GM12872 (cell line): ENCODE results near the gene SNX8.

Experiments
- TF ChIP-seq, protein P1 (sequence below): IDR thresholded peaks from 3 replicates; pipeline ENCODE4 v1.5.1; 2011; ENCODE audit warnings: low read depth, mild to moderate bottlenecking, low read length, moderate library complexity; ENCODE audit not compliant: insufficient read depth

SNX8 gene

DNA sequence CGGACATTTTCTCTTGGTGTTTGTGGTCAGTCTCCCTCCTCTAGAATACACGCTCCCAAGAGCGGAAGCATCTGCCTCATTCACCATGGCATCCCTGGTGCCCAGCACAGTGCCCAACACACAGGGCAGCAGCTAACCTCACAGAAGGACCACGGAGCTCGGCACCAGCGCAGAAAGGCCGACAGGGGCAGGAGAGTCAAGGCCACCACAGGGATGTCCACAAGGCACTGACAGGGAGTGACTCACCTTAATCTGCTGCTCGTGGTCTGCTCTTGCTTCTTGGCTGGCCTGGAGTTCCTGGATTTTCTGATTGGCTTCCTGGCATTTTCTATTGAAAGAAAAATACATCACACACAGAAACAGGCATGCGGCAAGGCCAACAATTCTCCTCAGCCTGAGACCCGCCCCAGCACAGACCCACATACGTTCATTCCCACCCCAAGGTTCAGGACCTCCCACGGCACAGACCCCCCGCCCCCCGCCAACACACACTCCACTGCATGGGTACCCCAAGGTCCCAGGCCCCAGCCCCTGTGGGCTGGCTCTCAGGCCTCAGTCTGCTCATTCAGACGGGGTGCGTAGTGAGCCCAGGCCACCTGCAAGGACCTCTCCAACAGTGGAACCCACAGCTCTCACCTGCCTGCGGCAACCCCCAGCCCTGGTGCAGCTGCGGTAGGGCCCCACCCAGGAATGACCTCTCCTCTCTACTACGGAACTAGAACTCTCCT lies 96.4 kb downstream of the SNX8 start:
- TF ChIP-seq, protein P1, sequence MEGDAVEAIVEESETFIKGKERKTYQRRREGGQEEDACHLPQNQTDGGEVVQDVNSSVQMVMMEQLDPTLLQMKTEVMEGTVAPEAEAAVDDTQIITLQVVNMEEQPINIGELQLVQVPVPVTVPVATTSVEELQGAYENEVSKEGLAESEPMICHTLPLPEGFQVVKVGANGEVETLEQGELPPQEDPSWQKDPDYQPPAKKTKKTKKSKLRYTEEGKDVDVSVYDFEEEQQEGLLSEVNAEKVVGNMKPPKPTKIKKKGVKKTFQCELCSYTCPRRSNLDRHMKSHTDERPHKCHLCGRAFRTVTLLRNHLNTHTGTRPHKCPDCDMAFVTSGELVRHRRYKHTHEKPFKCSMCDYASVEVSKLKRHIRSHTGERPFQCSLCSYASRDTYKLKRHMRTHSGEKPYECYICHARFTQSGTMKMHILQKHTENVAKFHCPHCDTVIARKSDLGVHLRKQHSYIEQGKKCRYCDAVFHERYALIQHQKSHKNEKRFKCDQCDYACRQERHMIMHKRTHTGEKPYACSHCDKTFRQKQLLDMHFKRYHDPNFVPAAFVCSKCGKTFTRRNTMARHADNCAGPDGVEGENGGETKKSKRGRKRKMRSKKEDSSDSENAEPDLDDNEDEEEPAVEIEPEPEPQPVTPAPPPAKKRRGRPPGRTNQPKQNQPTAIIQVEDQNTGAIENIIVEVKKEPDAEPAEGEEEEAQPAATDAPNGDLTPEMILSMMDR, result no peak

DNA sequence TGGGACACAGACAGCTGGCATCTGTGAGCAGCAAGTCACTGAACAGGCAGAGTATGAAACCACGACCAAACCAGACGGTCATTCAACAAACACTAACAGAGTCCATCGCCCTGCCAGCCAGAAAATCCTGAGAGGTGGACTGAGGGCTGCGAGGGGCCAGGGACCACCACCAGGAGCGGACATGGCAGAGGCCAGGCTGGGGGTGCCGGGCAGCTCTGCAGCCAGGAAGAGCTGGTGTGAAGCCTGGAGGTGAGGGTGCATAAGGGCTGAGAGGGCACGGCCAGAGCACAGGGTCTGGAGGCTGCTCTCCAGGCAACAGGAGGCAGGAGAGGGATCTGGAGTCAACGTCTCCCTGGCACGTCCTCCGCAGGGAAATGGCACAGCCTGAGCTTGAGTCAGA lies 97.0 kb downstream of the SNX8 start:
- TF ChIP-seq, protein P1, result no peak

DNA sequence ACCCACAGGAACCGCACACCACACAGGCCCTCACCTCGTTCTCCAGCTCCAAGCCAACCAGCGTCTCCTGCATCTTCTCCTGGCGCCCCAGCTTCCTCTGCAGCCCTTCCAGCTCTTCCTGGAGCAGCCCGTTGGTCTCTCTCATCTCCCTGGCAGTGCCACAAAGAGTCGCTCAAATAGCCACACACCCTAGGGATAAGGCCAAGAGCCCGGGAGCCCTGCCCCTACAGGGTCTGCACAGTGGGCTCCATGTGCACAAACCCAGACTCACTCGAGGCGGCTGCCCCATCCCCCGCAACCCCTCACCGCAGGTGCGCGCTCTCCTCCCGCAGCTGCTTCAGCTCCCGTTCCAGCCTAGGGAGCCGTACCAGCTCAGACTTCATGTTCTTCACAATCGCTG lies 98.4 kb downstream of the SNX8 start:
- TF ChIP-seq, protein P1, result no peak

DNA sequence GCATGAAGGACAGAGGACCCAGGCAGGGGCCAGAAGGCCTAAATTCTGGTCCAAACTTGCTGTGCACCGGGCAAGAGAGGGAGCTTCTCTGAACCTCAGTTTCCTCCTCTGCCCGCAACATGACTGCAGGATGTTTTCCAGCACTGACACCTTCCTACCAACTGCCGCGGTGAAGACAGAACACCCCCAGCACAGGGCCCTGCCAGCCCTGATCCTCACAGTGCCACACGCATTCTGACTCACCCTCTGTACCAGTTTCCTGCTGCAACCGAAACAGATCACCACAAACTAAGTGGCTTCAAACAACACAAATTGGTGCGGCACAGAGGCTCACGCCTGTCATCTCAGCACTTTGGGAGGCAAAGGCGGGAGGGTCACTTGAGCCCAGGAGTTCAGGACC lies 99.6 kb downstream of the SNX8 start:
- TF ChIP-seq, protein P1, result no peak

DNA sequence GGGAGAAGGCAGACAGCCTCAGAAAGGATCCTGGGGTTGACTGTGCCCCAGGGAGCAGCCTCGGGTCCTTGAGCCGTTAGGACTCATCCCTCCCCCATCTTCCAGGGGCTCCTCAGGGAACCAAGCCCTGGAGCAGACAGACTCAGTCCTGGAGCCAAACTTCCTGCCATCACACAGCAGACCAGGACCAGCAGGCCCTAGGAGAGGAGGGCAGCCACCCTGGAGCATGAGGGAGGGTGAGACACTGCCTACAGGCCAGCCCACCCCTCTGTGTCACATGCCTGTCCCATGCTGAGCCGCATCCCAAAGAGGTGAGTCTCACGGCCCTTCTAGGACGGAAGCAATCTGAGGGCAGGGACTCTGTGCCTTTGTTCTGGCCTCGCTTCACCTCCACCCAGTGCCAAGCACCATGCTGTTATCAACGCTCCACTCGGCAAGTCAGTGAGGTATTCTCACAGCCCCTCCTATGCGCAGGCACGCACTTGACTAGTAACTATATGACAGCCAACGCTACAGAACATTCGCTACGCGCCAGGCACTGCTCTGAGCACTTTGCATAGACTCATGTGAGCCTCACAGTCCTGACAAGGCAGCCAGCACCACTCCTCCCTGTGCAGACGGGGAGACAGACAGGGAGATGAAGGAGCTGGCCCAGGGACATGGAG lies 100.6 kb downstream of the SNX8 start:
- TF ChIP-seq, protein P1, result no peak

DNA sequence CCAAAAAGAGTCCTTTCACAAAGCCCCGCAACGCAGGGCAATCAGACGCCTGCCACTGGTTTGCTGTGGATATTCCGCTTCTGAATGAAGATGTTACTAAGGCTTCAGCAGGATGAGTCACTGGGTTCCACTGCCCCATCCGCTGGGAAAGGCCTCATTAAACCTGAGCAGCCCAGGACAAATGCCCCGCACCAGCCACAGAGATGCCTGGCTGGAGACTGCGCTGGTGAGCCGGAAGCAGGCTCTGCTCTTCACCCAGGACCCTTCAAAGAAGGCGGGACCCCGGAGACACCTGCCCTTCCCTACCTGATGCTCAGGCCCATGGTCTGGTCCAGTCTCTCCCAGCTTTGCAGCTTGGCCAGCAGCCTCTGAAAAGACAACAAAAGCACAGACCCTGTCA lies 101.3 kb downstream of the SNX8 start:
- TF ChIP-seq, protein P1, result no peak

DNA sequence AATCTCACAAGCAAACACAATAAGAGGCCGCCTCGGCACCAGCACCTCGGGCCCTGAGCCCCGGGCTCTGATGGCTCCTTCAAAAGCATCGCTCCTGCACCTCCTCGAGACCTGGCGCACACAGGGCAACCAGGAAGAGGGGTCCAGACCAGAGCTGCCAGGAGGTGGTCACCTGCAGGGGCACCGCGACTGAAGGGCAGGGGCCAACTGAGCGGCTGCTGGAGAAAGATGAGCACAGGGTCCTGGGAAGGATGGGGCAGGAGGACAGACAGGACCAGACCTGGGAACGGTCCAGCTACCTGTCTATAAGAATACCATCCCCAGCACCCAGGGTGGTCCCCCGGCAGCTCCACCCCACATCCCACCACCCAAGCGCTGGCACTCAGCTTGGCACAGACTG lies 102.3 kb downstream of the SNX8 start:
- TF ChIP-seq, protein P1, result no peak
